ENCODE measurements around the gene RAB11FIP3. TPM values are rescaled to one million over a fixed set of nuclear protein-coding genes. Genes with fewer than 3 reads are reported as not detected.

RAB11FIP3 gene
- total and polyA plus RNA-seq, 8 donors, result 22.0 to 67.4 (median 33.2) TPM

DNA sequence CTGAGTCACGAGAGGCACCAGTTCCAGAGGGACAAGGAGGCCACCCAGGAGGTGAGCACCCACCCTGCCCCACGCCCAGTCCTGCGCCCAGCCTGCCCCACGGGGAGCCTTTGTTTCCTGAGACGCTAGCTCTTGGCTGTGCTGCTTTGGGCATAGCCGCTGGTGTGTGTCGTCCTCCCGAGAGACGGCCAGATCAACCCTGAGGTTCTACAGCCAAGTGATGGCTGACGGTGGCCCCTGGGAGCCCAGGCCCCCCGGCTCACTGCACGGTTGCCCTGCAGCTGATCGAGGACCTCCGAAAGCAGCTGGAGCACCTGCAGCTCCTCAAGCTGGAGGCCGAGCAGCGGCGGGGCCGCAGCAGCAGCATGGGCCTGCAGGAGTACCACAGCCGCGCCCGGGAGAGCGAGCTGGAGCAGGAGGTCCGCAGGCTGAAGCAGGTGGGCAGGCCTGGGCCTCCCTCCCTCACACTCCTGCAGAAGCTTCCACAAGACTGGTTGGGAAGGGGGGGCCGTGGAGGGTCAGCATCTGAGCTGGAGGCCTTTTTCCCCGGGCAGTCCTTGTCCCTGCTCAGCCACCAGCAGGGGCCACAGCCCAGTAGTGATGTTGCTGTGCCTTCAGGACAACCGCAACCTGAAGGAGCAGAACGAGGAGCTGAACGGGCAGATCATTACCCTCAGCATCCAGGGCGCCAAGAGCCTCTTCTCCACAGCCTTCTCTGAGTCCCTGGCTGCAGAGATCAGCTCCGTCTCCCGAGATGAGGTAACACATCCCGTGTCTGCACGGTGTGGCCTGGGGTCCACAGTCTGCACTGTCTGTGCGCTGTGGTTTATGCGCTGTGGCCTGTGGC lies 94.6 kb downstream of the RAB11FIP3 start:
- ATAC-seq (no peak), DNase-seq (peak in 1 of 6 donors; percentile 73), FAIRE-seq (no peak)
- TF ChIP-seq, protein P1, sequence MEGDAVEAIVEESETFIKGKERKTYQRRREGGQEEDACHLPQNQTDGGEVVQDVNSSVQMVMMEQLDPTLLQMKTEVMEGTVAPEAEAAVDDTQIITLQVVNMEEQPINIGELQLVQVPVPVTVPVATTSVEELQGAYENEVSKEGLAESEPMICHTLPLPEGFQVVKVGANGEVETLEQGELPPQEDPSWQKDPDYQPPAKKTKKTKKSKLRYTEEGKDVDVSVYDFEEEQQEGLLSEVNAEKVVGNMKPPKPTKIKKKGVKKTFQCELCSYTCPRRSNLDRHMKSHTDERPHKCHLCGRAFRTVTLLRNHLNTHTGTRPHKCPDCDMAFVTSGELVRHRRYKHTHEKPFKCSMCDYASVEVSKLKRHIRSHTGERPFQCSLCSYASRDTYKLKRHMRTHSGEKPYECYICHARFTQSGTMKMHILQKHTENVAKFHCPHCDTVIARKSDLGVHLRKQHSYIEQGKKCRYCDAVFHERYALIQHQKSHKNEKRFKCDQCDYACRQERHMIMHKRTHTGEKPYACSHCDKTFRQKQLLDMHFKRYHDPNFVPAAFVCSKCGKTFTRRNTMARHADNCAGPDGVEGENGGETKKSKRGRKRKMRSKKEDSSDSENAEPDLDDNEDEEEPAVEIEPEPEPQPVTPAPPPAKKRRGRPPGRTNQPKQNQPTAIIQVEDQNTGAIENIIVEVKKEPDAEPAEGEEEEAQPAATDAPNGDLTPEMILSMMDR (IDR thresholded peaks at IDR 0.05), result no peak
- Histone ChIP-seq H3K9me3 (no peaks in the 10 kb centered on the region), H3K27ac (no peak overlapping the region), H3K4me3 (no peak overlapping the region), H3K27me3 (no peaks in the 10 kb centered on the region), H3K36me3 (peaks cover 0 to 20% (median 19%) of the 10 kb centered on the region in 3 donors), H3K4me1 (no peaks in the 10 kb centered on the region)
- 93 to 95% methylated on average over 34 to 35 of the region's 35 CpGs for WGBS, 2 donors
- intact Hi-C loops (cut with DNase I), result no loop called here

DNA sequence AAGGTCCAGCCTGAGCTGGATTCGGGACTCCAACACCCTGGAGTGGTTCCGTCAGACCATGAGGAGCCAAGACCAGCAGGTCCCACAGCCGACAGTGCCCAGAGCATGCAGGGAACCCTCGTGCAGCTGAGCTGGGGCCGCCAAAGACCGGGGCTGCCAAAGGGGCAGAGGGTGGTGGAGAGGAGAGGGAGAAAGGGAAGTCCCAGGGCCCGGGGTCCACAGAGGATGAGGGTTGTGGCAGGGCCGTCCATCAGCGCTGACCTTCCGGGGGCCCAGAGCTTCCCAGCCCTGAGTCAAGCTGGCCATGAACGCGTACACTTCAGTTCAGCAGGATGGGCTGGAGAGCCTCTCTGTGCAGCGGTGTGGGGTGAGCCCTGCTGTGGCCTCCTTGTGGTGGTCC lies 95.4 kb downstream of the RAB11FIP3 start:
- peaks cover 2 to 5% (median 3%) of the 10 kb centered on the region in 3 donors for H3K4me1 ChIP-seq
- no peaks in the 10 kb centered on the region for H3K27me3 ChIP-seq
- DNase-seq, result peak in 2 of 6 donors; percentile 56 to 67
- ATAC-seq, result no peak
- FAIRE-seq, result no peak
- H3K9me3 ChIP-seq, result no peaks in the 10 kb centered on the region
- peaks cover 0 to 18% (median 16%) of the 10 kb centered on the region in 3 donors for H3K36me3 ChIP-seq
- WGBS, 2 donors, result 92 to 93% methylated on average over 13 of the region's 13 CpGs
- intact Hi-C loops (cut with DNase I), result no loop called here
- no peak overlapping the region for H3K27ac ChIP-seq
- TF ChIP-seq, protein P1 (IDR thresholded peaks at IDR 0.05), result no peak
- no peak overlapping the region for H3K4me3 ChIP-seq

DNA sequence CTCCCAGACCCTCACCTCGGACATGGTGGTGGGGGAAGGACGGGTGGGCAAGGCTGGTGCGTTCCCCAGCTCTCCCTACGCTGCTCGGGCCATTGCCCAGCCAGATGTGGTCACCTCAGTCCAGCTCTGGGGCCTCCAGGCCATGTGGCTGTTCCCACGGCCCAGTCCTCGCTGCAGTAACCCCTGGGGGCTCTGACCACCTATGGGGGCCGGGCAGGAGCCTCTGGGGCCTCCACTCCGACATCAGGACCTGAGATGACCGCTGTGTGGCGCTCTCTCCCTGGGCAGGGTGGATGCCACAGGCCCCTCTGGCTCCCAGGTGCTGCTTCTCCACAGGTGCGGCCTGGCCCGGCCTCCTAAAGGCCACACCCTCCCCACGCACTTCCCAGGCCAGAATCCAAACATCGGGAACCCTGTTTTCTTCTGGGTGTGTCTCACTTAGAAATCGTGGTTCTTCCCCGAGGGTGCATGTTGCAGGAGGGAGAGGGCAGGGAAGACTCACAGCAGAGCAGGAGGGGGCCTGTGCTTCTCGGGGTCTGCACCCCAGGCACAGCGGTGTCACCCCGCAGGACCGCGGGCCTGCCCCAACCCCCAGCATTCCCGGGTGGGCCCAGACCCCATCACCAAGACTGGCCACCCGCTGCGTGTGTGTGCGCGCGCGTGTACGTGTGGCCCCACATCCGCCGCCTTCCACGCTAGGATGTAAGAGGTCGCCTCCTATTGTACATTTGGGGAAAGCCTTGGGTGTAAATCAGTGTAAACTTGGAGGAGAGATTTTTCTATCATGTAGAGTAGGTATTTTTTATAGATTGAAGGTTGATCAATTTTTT lies 96.1 kb downstream of the RAB11FIP3 start:
- H3K27me3 ChIP-seq, result no peaks in the 10 kb centered on the region
- TF ChIP-seq, protein P1 (IDR thresholded peaks at IDR 0.05), result no peak
- WGBS, 2 donors, result 73 to 78% methylated on average over 34 of the region's 34 CpGs
- no peak overlapping the region for H3K4me3 ChIP-seq
- peak in 2 of 4 donors; percentile 8 to 40 for ATAC-seq
- FAIRE-seq, result no peak
- H3K9me3 ChIP-seq, result no peaks in the 10 kb centered on the region
- DNase-seq, result peak in 3 of 6 donors; percentile 15 to 72 (median 65)
- peaks cover 0 to 15% (median 14%) of the 10 kb centered on the region in 3 donors for H3K36me3 ChIP-seq
- no peak overlapping the region for H3K27ac ChIP-seq
- intact Hi-C loops (cut with DNase I), result no loop called here
- peaks cover 7 to 10% (median 9%) of the 10 kb centered on the region in 3 donors for H3K4me1 ChIP-seq

DNA sequence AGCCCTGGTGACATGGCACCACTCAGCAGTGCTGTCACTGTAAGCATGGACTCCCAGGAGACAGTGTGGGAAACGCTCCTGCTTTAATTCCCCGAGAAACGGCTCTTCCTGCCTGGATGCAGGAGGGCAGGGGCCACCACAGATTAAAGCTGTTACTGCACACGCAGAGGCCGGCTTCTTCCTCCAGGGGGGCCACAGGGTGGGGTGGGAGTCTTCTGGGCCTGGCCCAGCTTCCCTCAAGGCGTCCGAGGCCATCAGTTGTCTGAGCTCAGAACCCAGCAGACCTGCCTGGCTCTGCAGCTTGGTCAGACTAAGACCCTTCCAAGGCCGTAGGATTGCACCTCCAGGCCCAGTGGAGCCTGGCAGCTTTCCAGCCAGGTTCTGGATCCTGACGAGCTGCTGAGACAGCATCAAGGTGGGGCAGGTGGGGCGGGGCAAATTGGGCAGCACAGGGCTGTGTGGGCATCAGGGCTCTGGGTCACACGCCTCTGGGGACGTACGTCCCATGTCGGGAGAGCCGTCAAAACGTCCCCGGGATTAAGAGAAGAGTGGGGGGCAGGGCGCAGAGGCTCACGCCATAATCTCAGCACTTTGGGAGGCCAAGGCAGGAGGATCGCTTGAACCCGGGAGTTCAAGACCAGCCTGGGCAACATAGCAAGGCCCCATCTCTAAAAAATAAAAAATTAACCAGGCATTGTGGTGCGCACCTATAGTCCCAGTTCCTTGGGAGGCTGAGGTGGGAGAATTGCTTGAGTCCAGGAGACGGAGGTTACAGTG lies 97.1 kb downstream of the RAB11FIP3 start:
- WGBS, 2 donors, result 82 to 84% methylated on average over 23 of the region's 23 CpGs
- no peak for FAIRE-seq
- no peaks in the 10 kb centered on the region for H3K9me3 ChIP-seq
- H3K27ac ChIP-seq, result no peak overlapping the region
- peaks cover 0 to 15% (median 14%) of the 10 kb centered on the region in 3 donors for H3K36me3 ChIP-seq
- TF ChIP-seq, protein P1 (IDR thresholded peaks at IDR 0.05), result no peak
- H3K27me3 ChIP-seq, result no peaks in the 10 kb centered on the region
- peak in 4 of 6 donors; percentile 19 to 86 (median 66) for DNase-seq
- no peak overlapping the region for H3K4me3 ChIP-seq
- no peak for ATAC-seq
- intact Hi-C loops (cut with DNase I), result no loop called here
- H3K4me1 ChIP-seq, result peaks cover 7 to 10% (median 9%) of the 10 kb centered on the region in 3 donors

Measured in pancreas (tissue), 10 donors.